IMR-90 (cell line): Measurements from ENCODE around the gene GCNT4. TPM values are rescaled to one million over a fixed set of nuclear protein-coding genes. Genes with fewer than 3 reads are reported as not detected.
A peak's percentile ranks its signal among the peaks of the same experiment; 100 is the strongest.

Experiments
- ATAC-seq: fragments of 200-7000 bp; cut with Tn5 transposase; 2 replicates; pipeline ENCODE4 v1.9.1; 2020; ENCODE audit warnings: low read depth, mild to moderate bottlenecking, moderate library complexity
- BruUV-seq: library from RNA; stranded (reverse); fragments of 400-500 nt; replicated peaks from 2 replicates; lab custom pipeline; 2021; lab: Mats Ljungman, UMichigan
- CTCF ChIA-PET: fragments of 300-600 bp; formaldehyde crosslinking; extraction: SDS; loops from one replicate; lab custom pipeline; 2021; ENCODE audit warnings: antibody characterized with exemption; lab: Yijun Ruan, JAX
- POLR2A ChIA-PET: fragments of 300-600 bp; sonication (Branson Sonifier 250); formaldehyde crosslinking; loops from one replicate; lab custom pipeline; 2022; ENCODE audit warnings: antibody characterized with exemption; ENCODE audit not compliant: unreplicated experiment; lab: Charles Lee
- DNase-seq: peaks from one replicate; pipeline ENCODE4 v3.0.0; 2013
- H2AFZ ChIP-seq: replicated peaks from 2 replicates; pipeline ENCODE3; 2013; ENCODE audit warnings: low read length, mild to moderate bottlenecking; ENCODE audit not compliant: poor library complexity
- H2AK5ac ChIP-seq: 2 replicates; pipeline ENCODE4 v1.6.1; 2013; ENCODE audit warnings: low read depth, low read length, inconsistent platforms
- H2AK9ac ChIP-seq: replicated peaks from 2 replicates; pipeline ENCODE3; 2013; ENCODE audit warnings: mild to moderate bottlenecking, low read depth, low read length, moderate library complexity; ENCODE audit not compliant: poor library complexity
- H2BK120ac ChIP-seq: 2 replicates; pipeline ENCODE4 v1.6.1; 2013; ENCODE audit warnings: low read depth, low read length, inconsistent platforms
- H2BK15ac ChIP-seq: 3 replicates; pipeline ENCODE4 v1.6.1; 2013; ENCODE audit warnings: low read depth, low read length, inconsistent platforms
- H2BK20ac ChIP-seq: 2 replicates; pipeline ENCODE4 v1.6.1; 2013; ENCODE audit warnings: low read depth, mild to moderate bottlenecking, inconsistent platforms, low read length, moderate library complexity
- H2BK5ac ChIP-seq: 2 replicates; pipeline ENCODE4 v1.6.1; 2013; ENCODE audit warnings: mild to moderate bottlenecking, low read depth, low read length, inconsistent platforms; ENCODE audit not compliant: poor library complexity, severe bottlenecking
- H3K14ac ChIP-seq: replicated peaks from 2 replicates; pipeline ENCODE4 v1.6.1; 2013; ENCODE audit warnings: low read depth, low read length, inconsistent platforms
- H3K18ac ChIP-seq: 2 replicates; pipeline ENCODE4 v1.6.1; 2013; ENCODE audit warnings: low read depth, low read length, control low read depth
- H3K23ac ChIP-seq: 2 replicates; pipeline ENCODE4 v1.6.1; 2013; ENCODE audit warnings: low read depth, low read length, inconsistent platforms
- H3K27ac ChIP-seq: 2 replicates; pipeline ENCODE4 v1.5.1; 2013; ENCODE audit warnings: mild to moderate bottlenecking, control low read depth, low read length; ENCODE audit not compliant: insufficient read depth
- H3K27me3 ChIP-seq: 2 replicates; pipeline ENCODE4 v1.6.1; 2013; ENCODE audit warnings: low read length; ENCODE audit not compliant: control insufficient read depth, insufficient read depth
- H3K36me3 ChIP-seq: 2 replicates; pipeline ENCODE4 v1.6.1; 2013; ENCODE audit warnings: low read length, mixed read lengths; ENCODE audit not compliant: control insufficient read depth, insufficient read depth
- H3K4ac ChIP-seq: 2 replicates; pipeline ENCODE4 v1.6.1; 2013; ENCODE audit warnings: low read depth, low read length, inconsistent platforms
- H3K4me1 ChIP-seq: 2 replicates; pipeline ENCODE4 v1.6.1; 2013; ENCODE audit warnings: low read length, mixed read lengths; ENCODE audit not compliant: control insufficient read depth, insufficient read depth
- H3K4me2 ChIP-seq: 2 replicates; pipeline ENCODE4 v1.6.1; 2013; ENCODE audit warnings: low read depth, mild to moderate bottlenecking, control low read depth, low read length, moderate library complexity
- H3K4me3 ChIP-seq: 2 replicates; pipeline ENCODE4 v1.5.1; 2013; ENCODE audit warnings: low read depth, mild to moderate bottlenecking, control low read depth, low read length, moderate library complexity; ENCODE audit not compliant: insufficient read depth
- H3K56ac ChIP-seq: 2 replicates; pipeline ENCODE4 v1.6.1; 2013; ENCODE audit warnings: low read length, inconsistent platforms; ENCODE audit not compliant: insufficient read depth; ENCODE audit errors: extremely low read depth
- H3K79me1 ChIP-seq, 2 experiments: 2 replicates each; pipeline ENCODE4 v1.6.1; 2013; ENCODE audit warnings: low read length in 2 of 2, inconsistent platforms in 1 of 2, low read depth in 1 of 2
- H3K9ac ChIP-seq: 2 replicates; pipeline ENCODE4 v1.6.1; 2013; ENCODE audit warnings: low read depth, low read length, control low read depth
- H3K9me1 ChIP-seq: 2 replicates; pipeline ENCODE4 v1.6.1; 2013; ENCODE audit warnings: low read length, inconsistent platforms; ENCODE audit not compliant: insufficient read depth
- H3K9me3 ChIP-seq: 2 replicates; pipeline ENCODE4 v1.6.1; 2013; ENCODE audit warnings: low read length; ENCODE audit not compliant: control insufficient read depth, insufficient read depth
- H4K20me1 ChIP-seq: 2 replicates; pipeline ENCODE4 v1.6.1; 2013; ENCODE audit warnings: low read length, inconsistent platforms; ENCODE audit not compliant: insufficient read depth
- H4K5ac ChIP-seq: 2 replicates; pipeline ENCODE4 v1.6.1; 2013; ENCODE audit warnings: mild to moderate bottlenecking, low read depth, low read length, control low read depth
- H4K8ac ChIP-seq, 2 experiments: 2 replicates each; pipeline ENCODE4 v1.6.1; 2013; ENCODE audit warnings: low read depth in 2 of 2, low read length in 2 of 2, control low read depth in 1 of 2, inconsistent platforms in 1 of 2
- H4K91ac ChIP-seq: 2 replicates; pipeline ENCODE4 v1.6.1; 2013; ENCODE audit warnings: low read depth, low read length, inconsistent platforms; ENCODE audit not compliant: insufficient read depth
- CEBPB ChIP-seq: IDR thresholded peaks from 2 replicates; pipeline ENCODE4 v1.6.1; 2012; ENCODE audit warnings: low read depth, low read length, improper control_type of control experiment
- ELK1 ChIP-seq: fragments of 150-350 bp; IDR thresholded peaks from 2 replicates; pipeline ENCODE4 v1.6.1; 2016; ENCODE audit warnings: low read depth, mild to moderate bottlenecking, low read length, moderate library complexity, borderline replicate concordance
- FOS ChIP-seq: fragments of 150-350 bp; IDR thresholded peaks from 2 replicates; pipeline ENCODE4 v1.6.1; 2016; ENCODE audit warnings: low read depth, low read length
- POLR2A ChIP-seq: IDR thresholded peaks from 2 replicates; pipeline ENCODE4 v1.6.1; 2012; ENCODE audit warnings: mild to moderate bottlenecking, low read depth, low read length
- RFX5 ChIP-seq: IDR thresholded peaks from 2 replicates; pipeline ENCODE4 v1.8.0; 2012; ENCODE audit warnings: low read depth, mild to moderate bottlenecking, low read length, moderate library complexity
- USF2 ChIP-seq: fragments of 150-350 bp; IDR thresholded peaks from 2 replicates; pipeline ENCODE4 v1.6.1; 2017; ENCODE audit warnings: mild to moderate bottlenecking, antibody characterized with exemption, low read length, low read depth
- WGBS, 2 experiments: methylation state at CpG; one replicate each; pipeline versions ENCODE4 v1.1.5 to v1.1.7; 2013; ENCODE audit warnings: missing lambda C conversion rate in 2 of 2; ENCODE audit not compliant: insufficient read length in 1 of 2; ENCODE audit errors: extremely low coverage in 2 of 2; 5-methylcytosine and 5-hydroxymethylcytosine counted together
- dilution Hi-C: fragments of 300-500 bp; cut with HindIII; formaldehyde crosslinking; loops from one replicate; pipeline ENCODE4 v1.14.3; 2018; ENCODE audit warnings: low sequenced_read_pairs; ENCODE audit not compliant: unreplicated experiment
- in situ Hi-C: fragments of 300-500 bp; cut with MboI; formaldehyde crosslinking; loops from 3 replicates; pipeline ENCODE4 v1.14.3; 2019; ENCODE audit warnings: low sequenced_read_pairs, inconsistent platforms, mixed read lengths
- intact Hi-C: fragments of 100-400 bp; cut with micrococcal nuclease; formaldehyde crosslinking; loops from 2 replicates; pipeline ENCODE4 v1.10.0; 2022
- polyA plus RNA-seq, 3 experiments: library from polyadenylated mRNA; depleted of rRNA; stranded (reverse); fragments of >200 nt; gene quantifications; 2 replicates each; pipeline ENCODE4 v1.2.3, GENCODE V29; 2012; ENCODE audit warnings: low replicate concordance in 1 of 3
- total RNA-seq: library from RNA; depleted of rRNA; stranded (reverse); fragments of >200 nt; gene quantifications from 2 replicates; pipeline ENCODE4 v1.2.3, GENCODE V29; 2012

GCNT4 gene
- total and polyA plus RNA-seq, 2 of the 4 experiments (the other 2 are of a cell fraction) = 0.46 to 1.8 TPM

- TF ChIP-seq USF2 = no peak
Observed at GRCh38 chr5:75049456-75050351, 2.7 kb downstream of the GCNT4 start (continued).

- no peak overlapping the region; the same call in 1 of the 2 replicates for H3K4me3 ChIP-seq
- ATAC-seq (0 out of 2 replicates have a peak, but pooled peaks have one; percentile 5), DNase-seq (peak; percentile 37)
- H2AFZ ChIP-seq = peak overlapping the region; percentile 2
- intact Hi-C loops (loop anchor here (2.0 to 5.0 kb wide), 2 partner anchors 94 to 1209 kb away; no protein-coding TSS in a partner anchor), in situ Hi-C loops (no loop called here), dilution Hi-C loops (no loop called here)
- 37% methylated on average over 2 of the region's 7 CpGs; no CpG with 5 or more reads in 1 of the 2 experiments for WGBS, 2 experiments
- H2AK9ac ChIP-seq = no peak overlapping the region
- 0 out of 2 replicates have a peak overlapping the region, but pooled peaks have one; percentile 5 for H3K14ac ChIP-seq
- peak overlapping the region; percentile 10 for H2BK5ac ChIP-seq
- no peaks in the 10 kb centered on the region for H3K27me3 ChIP-seq
- H3K4me2 ChIP-seq = peak overlapping the region; percentile 63
- no peak overlapping the region for H2BK15ac ChIP-seq
- no TSS peak for BruUV-seq
- no peak overlapping the region for H3K4ac ChIP-seq
- TF ChIP-seq POLR2A (no peak), ELK1 (no peak), FOS (no peak), CEBPB (no peak), RFX5 (no peak)
- ChIA-PET CTCF (interaction anchor here (1.0 to 1.3 kb wide), 3 partner anchors 24 to 288 kb away, joined by 3 to 4 read pairs (median 4); partner anchors contain the start of genes ANKRD31 and HMGCR), POLR2A (no interaction called here)
- peaks cover 8% of the 10 kb centered on the region; the same call in 1 of the 2 replicates for H3K36me3 ChIP-seq
- H3K56ac ChIP-seq = no peak overlapping the region
- peaks cover 3 to 46% of the 10 kb centered on the region in 2 experiments; a peak in 3 of 4 replicates for H3K79me1 ChIP-seq
- H2BK20ac ChIP-seq = no peak overlapping the region
- H3K23ac ChIP-seq = peak overlapping the region; percentile 42
- H3K4me1 ChIP-seq = peaks cover 16% of the 10 kb centered on the region
- H3K9ac ChIP-seq = no peak overlapping the region; the same call in 1 of the 2 replicates
- H2AK5ac ChIP-seq = no peak overlapping the region
- H4K5ac ChIP-seq = peak overlapping the region; percentile 61
- 0 out of 2 replicates have a peak overlapping the region, but pooled peaks have one; percentile 3 for H4K91ac ChIP-seq
- peak overlapping the region; percentile 38 for H3K18ac ChIP-seq
- no peak overlapping the region for H2BK120ac ChIP-seq
- H4K20me1 ChIP-seq = peaks cover 7% of the 10 kb centered on the region; the same call in 1 of the 2 replicates
- no peak overlapping the region for H3K27ac ChIP-seq
- peaks cover 26% of the 10 kb centered on the region for H3K9me1 ChIP-seq
- no peaks in the 10 kb centered on the region for H3K9me3 ChIP-seq
- H4K8ac ChIP-seq = no peak overlapping the region
Observed at GRCh38 chr5:75048457-75048953, 3.9 kb downstream of the GCNT4 start.
